Trophoblast cell (in vitro differentiated cells and primary cell): Measurements from ENCODE around the gene SYNC.
"Not testable (repeated sequence)": the region's sequence is repeated elsewhere in the genome, so short reads cannot be mapped to it uniquely, and the experiment has no call there.

Experiments
- DNase-seq, 2 donors: peaks; one replicate each; pipeline ENCODE4 v3.0.0-alpha.2; 2016
- H2AFZ ChIP-seq: 2 replicates; pipeline ENCODE4 v1.6.1; 2013; ENCODE audit warnings: low read length, moderate library complexity, mild to moderate bottlenecking; ENCODE audit not compliant: insufficient read depth, poor library complexity
- H2AK5ac ChIP-seq: 2 replicates; pipeline ENCODE4 v1.6.1; 2013; ENCODE audit warnings: mild to moderate bottlenecking, low read length
- H2BK120ac ChIP-seq: 2 replicates; pipeline ENCODE4 v1.6.1; 2013; ENCODE audit warnings: low read length, mild to moderate bottlenecking, moderate library complexity; ENCODE audit not compliant: insufficient read depth, poor library complexity
- H2BK12ac ChIP-seq: 2 replicates; pipeline ENCODE4 v1.6.1; 2013; ENCODE audit warnings: mild to moderate bottlenecking, low read length, moderate library complexity
- H2BK5ac ChIP-seq: 2 replicates; pipeline ENCODE4 v1.6.1; 2013; ENCODE audit warnings: low read length, low read depth, moderate library complexity, mild to moderate bottlenecking; ENCODE audit not compliant: poor library complexity
- H3K14ac ChIP-seq: 2 replicates; pipeline ENCODE4 v1.6.1; 2013; ENCODE audit warnings: mild to moderate bottlenecking, low read length
- H3K18ac ChIP-seq: 2 replicates; pipeline ENCODE4 v1.6.1; 2013; ENCODE audit warnings: mild to moderate bottlenecking, low read length
- H3K23ac ChIP-seq: 2 replicates; pipeline ENCODE4 v1.6.1; 2013; ENCODE audit warnings: low read length
- H3K27ac ChIP-seq: 2 replicates; pipeline ENCODE4 v1.5.1; 2013; ENCODE audit warnings: low read depth, mild to moderate bottlenecking, inconsistent platforms, low read length, moderate library complexity
- H3K27me3 ChIP-seq: 2 replicates; pipeline ENCODE4 v1.6.1; 2013; ENCODE audit warnings: inconsistent platforms, mild to moderate bottlenecking, low read length, moderate library complexity; ENCODE audit not compliant: insufficient read depth
- H3K36me3 ChIP-seq, 2 experiments: 1 replicate in 1 of 2; 2 replicates in 1 of 2; pipeline ENCODE4 v1.6.1; 2013; ENCODE audit warnings: low read length in 2 of 2, mild to moderate bottlenecking in 2 of 2, moderate library complexity in 1 of 2; ENCODE audit not compliant: insufficient read depth in 2 of 2, control insufficient read depth in 1 of 2
- H3K4ac ChIP-seq: 2 replicates; pipeline ENCODE4 v1.6.1; 2013; ENCODE audit warnings: low read depth, mild to moderate bottlenecking, low read length, moderate library complexity
- H3K4me1 ChIP-seq, 2 experiments: 1 replicate in 1 of 2; 2 replicates in 1 of 2; pipeline ENCODE4 v1.6.1; 2013; ENCODE audit warnings: low read length in 2 of 2, mild to moderate bottlenecking in 2 of 2, moderate library complexity in 1 of 2; ENCODE audit not compliant: insufficient read depth in 2 of 2, control insufficient read depth in 1 of 2
- H3K4me2 ChIP-seq: 2 replicates; pipeline ENCODE4 v1.6.1; 2013; ENCODE audit warnings: inconsistent platforms, mild to moderate bottlenecking, low read length, moderate library complexity
- H3K4me3 ChIP-seq: 2 replicates; pipeline ENCODE4 v1.5.1; 2013; ENCODE audit warnings: mild to moderate bottlenecking, low read depth, low read length, inconsistent platforms
- H3K79me1 ChIP-seq: one replicate; pipeline ENCODE4 v1.6.1; 2013; ENCODE audit warnings: low read length
- H3K79me2 ChIP-seq: 2 replicates; pipeline ENCODE4 v1.6.1; 2013; ENCODE audit warnings: low read length, mild to moderate bottlenecking; ENCODE audit not compliant: control insufficient read depth, insufficient read depth, poor library complexity
- H3K9ac ChIP-seq: 2 replicates; pipeline ENCODE4 v1.6.1; 2013; ENCODE audit warnings: mild to moderate bottlenecking, low read length
- H3K9me3 ChIP-seq: 2 replicates; pipeline ENCODE4 v1.6.1; 2013; ENCODE audit warnings: low read depth, mild to moderate bottlenecking, control low read depth, inconsistent platforms, low read length; ENCODE audit not compliant: insufficient read depth
- H4K12ac ChIP-seq: 2 replicates; pipeline ENCODE4 v1.6.1; 2013; ENCODE audit warnings: low read depth, mild to moderate bottlenecking, low read length, moderate library complexity
- H4K8ac ChIP-seq: 2 replicates; pipeline ENCODE4 v1.6.1; 2013; ENCODE audit warnings: low read depth, mild to moderate bottlenecking, low read length, moderate library complexity
- H4K91ac ChIP-seq: one replicate; pipeline ENCODE4 v1.6.1; 2013; ENCODE audit warnings: low read depth, mild to moderate bottlenecking, low read length, moderate library complexity
- WGBS: extraction: QIAGEN DNeasy Blood & Tissue Kit; methylation state at CpG from one replicate; pipeline ENCODE4 v1.1.7; 2013; ENCODE audit warnings: missing lambda C conversion rate; ENCODE audit not compliant: insufficient read length, insufficient coverage; ENCODE audit errors: extremely low coverage; 5-methylcytosine and 5-hydroxymethylcytosine counted together

Gene SYNC

DNA sequence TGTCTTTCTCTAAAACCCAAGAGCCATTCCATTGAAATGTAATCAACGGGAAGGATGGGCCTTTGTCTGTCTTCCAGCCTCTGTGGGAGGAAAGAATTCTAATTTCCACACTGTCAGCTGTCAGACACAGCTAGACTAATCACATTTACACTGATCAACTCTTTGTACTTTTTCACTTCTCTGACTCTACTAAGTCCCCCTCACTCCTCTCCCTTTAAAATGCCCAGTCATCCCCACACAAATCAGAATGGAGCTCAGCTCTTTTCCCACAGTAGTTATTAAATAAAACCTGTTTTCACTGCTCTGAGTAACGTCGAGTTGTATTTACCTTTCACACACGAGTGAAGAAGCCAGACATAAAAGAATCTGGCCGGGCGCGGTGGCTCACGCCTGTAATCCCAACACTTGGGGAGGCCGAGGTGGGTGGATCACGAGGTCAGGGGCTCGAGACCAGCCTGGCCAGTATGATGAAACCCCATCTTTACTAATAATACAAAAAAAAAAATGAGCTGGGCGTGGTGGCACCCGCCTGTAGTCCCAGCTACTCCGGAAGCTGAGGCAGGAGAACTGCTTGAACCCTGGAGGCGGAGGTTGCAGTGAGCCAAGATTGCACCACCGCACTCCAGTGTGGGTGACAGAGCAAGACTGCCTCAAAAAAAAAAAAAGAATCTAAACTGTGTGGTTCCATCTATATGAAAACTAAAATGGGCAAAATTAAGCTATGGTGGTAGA is 65.5 kb downstream of the SYNC start:
- Histone ChIP-seq H4K12ac (no peak overlapping the region), H3K18ac (no peak overlapping the region), H3K4me3 (no peak overlapping the region), H3K9me3 (no peaks in the 10 kb centered on the region), H2BK5ac (peak overlapping the region; percentile 74), H3K4me2 (peak overlapping the region; percentile 23), H2BK120ac (peak overlapping the region; percentile 29), H2AFZ (no peak overlapping the region), H3K79me1 (peaks cover 5% of the 10 kb centered on the region), H3K4me1 (peaks cover 8 to 21% of the 10 kb centered on the region in 2 experiments), H4K91ac (no peak overlapping the region), H3K14ac (no peak overlapping the region), H2BK12ac (peak overlapping the region; percentile 27), H4K8ac (no peak overlapping the region), H3K9ac (no peak overlapping the region), H3K27ac (peak overlapping the region; percentile 76), H3K27me3 (no peaks in the 10 kb centered on the region), H3K36me3 (peaks cover 4 to 10% of the 10 kb centered on the region in 2 experiments), H3K79me2 (peaks cover 2% of the 10 kb centered on the region), H2AK5ac (no peak overlapping the region), H3K4ac (no peak overlapping the region), H3K23ac (no peak overlapping the region)
- peak; percentile 63 to 69 for DNase-seq
- WGBS: no CpG with 5 or more reads among the region's 16 CpGs

DNA sequence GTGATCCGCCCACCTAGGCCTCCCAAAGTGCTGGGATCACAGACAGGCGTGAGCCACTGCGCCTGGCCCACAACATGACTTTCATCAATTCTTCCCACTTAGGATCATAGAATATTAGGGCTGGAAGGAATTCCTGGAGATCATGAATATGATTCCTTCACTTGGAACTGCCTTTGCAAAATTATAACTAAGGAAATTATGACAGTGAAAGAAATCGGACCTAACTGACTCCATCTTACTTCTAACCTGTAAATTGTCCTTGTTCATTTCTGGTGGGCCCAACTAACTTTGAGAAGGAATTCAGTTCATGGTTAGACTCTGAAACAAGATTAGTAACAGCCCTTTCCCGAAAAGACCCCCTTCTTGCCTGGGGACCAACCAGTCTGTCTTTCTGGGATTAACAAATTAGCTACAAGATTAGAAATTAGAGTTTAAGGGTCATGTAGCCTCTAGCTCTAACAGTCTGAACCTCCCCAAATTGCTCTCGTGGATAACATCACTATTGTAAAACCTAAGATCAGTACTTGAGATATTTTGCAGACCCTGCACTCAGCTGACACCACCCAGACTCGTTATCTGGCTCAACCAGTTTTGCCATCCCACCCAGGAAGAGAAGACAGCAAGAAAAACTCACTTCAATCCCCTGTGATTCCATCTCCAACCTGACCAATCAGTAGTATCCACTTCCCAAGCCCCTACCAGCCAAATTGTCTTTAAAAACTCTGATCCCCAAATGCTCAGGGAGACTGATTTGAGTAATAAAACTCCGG is 66.9 kb downstream of the SYNC start:
- Histone ChIP-seq H3K4me2 (peak overlapping the region; percentile 53), H2AK5ac (peak overlapping the region; percentile 48), H4K91ac (peak overlapping the region; percentile 66), H3K79me1 (peaks cover 5% of the 10 kb centered on the region), H2BK12ac (peak overlapping the region; percentile 64), H3K27ac (peak overlapping the region; percentile 76), H3K79me2 (peaks cover 2% of the 10 kb centered on the region), H3K36me3 (peaks cover 4 to 15% of the 10 kb centered on the region in 2 experiments), H3K9ac (no peak overlapping the region), H3K27me3 (no peaks in the 10 kb centered on the region), H3K4ac (no peak overlapping the region), H3K14ac (peak overlapping the region; percentile 62), H3K4me3 (no peak overlapping the region), H2BK120ac (peak overlapping the region; percentile 46), H3K23ac (no peak overlapping the region), H3K4me1 (peaks cover 8 to 21% of the 10 kb centered on the region in 2 experiments), H2AFZ (no peak overlapping the region), H4K12ac (no peak overlapping the region), H4K8ac (peak overlapping the region; percentile 62), H3K9me3 (no peaks in the 10 kb centered on the region), H3K18ac (peak overlapping the region; percentile 5), H2BK5ac (peak overlapping the region; percentile 40)
- no CpG with 5 or more reads among the region's 8 CpGs for WGBS
- DNase-seq: no peak

DNA sequence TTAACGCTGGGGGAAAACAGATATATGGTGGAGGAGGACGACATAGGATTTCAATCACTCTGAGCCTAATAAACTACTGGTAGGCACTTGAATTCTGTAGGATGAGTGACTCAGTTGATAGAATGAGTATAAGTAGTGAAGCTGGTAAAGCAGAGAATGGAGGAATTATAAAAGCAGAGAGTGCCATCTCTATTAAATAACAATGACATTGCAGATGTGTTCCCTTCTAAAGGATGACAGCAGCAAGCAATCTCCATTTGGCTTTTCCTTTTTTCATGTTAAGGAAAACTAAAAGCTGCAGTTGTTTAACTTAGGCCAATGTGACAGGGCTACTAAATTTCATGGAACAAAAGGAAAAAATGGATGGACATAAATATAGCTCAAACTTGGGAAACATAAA is 69.7 kb downstream of the SYNC start:
- H3K4ac ChIP-seq: no peak overlapping the region
- H2AFZ ChIP-seq: no peak overlapping the region
- H3K79me2 ChIP-seq: no peaks in the 10 kb centered on the region
- DNase-seq: no peak
- H3K23ac ChIP-seq: no peak overlapping the region
- no peak overlapping the region for H2BK120ac ChIP-seq
- H4K12ac ChIP-seq: no peak overlapping the region
- no peak overlapping the region for H3K14ac ChIP-seq
- peaks cover 5 to 19% of the 10 kb centered on the region in 2 experiments for H3K36me3 ChIP-seq
- no peak overlapping the region for H3K4me2 ChIP-seq
- H3K27ac ChIP-seq: no peak overlapping the region
- peaks cover 5% of the 10 kb centered on the region for H3K79me1 ChIP-seq
- no peak overlapping the region for H2AK5ac ChIP-seq
- H2BK5ac ChIP-seq: no peak overlapping the region
- H3K4me1 ChIP-seq: peaks cover 8 to 21% of the 10 kb centered on the region in 2 experiments
- H3K27me3 ChIP-seq: no peaks in the 10 kb centered on the region
- H4K8ac ChIP-seq: no peak overlapping the region
- H2BK12ac ChIP-seq: no peak overlapping the region
- H3K18ac ChIP-seq: no peak overlapping the region
- WGBS: no CpG with 5 or more reads among the region's 2 CpGs
- H4K91ac ChIP-seq: no peak overlapping the region
- no peak overlapping the region for H3K9ac ChIP-seq
- no peak overlapping the region for H3K4me3 ChIP-seq
- H3K9me3 ChIP-seq: no peaks in the 10 kb centered on the region

DNA sequence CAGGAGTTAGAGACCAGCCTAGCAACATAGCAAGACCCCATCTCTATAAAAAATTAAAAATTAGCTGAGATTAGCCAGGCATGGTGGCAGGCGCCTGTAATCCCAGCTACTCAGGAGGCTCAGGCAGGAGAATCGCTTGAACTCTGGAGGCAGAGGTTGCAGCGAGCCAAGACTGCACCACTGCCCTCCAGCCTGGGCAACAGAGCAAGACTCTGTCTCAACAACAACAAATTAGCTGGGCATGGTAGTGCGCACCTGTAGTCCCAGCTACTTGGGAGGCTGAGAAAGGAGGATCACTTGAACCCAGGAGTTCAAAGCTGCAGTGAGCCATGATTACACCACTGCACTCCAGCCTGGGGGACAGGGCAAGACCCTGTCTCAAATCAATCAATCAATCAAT is 72.4 kb downstream of the SYNC start:
- not testable (repeated sequence) for H2BK5ac ChIP-seq, H3K79me2 ChIP-seq, H3K4me1 ChIP-seq, H3K9me3 ChIP-seq, H3K27ac ChIP-seq, H2BK12ac ChIP-seq, H4K8ac ChIP-seq, H2AK5ac ChIP-seq, H3K4ac ChIP-seq, H4K91ac ChIP-seq, H3K4me2 ChIP-seq, H3K79me1 ChIP-seq, H2AFZ ChIP-seq, H4K12ac ChIP-seq, H3K4me3 ChIP-seq, DNase-seq, H2BK120ac ChIP-seq, H3K14ac ChIP-seq, H3K27me3 ChIP-seq, H3K23ac ChIP-seq, H3K18ac ChIP-seq, H3K9ac ChIP-seq
- no CpG with 5 or more reads among the region's 4 CpGs for WGBS
- H3K36me3 ChIP-seq: peaks cover 8 to 25% of the 10 kb centered on the region in 2 experiments
